Measurements from ENCODE around the gene OPA3. TPM values are rescaled to one million over a fixed set of nuclear protein-coding genes. Genes with fewer than 3 reads are reported as not detected.

OPA3 gene
- total RNA-seq, 1 experiment from 2014 or later: 10.1 TPM

- Mint-ChIP-seq H3K27ac (no peak overlapping the region), H3K36me3 (no peaks in the 10 kb centered on the region), H3K4me3 (no peak overlapping the region), H3K4me1 (peaks cover 10% of the 10 kb centered on the region), H3K9me3 (no peaks in the 10 kb centered on the region), H3K27me3 (ENCODE audit: low read depth) (peaks cover 44% of the 10 kb centered on the region)
- POLR2A ChIA-PET: no interaction called here
- DNase-seq (ENCODE audit: low spot score) (no peak), ATAC-seq (no peak)
- TF ChIP-seq ZNF532 (CRISPR knock-in tag; IDR thresholded peaks at IDR 0.05; ENCODE audit: borderline replicate concordance) (no peak), ZNF396 (CRISPR knock-in tag; IDR thresholded peaks at IDR 0.05; ENCODE audit: borderline replicate concordance) (no peak), NR3C1 (CRISPR knock-in tag; conservative IDR thresholded peaks at IDR 0.05; ENCODE audit: low read depth) (no peak), USF1 (CRISPR knock-in tag; IDR thresholded peaks at IDR 0.05) (no peak), RELA (CRISPR knock-in tag; IDR thresholded peaks at IDR 0.05; ENCODE audit: borderline replicate concordance) (no peak), TP53 (CRISPR knock-in tag; IDR thresholded peaks at IDR 0.05) (no peak)
- CTCF ChIA-PET: no interaction called here
Observed at GRCh38 chr19:45587873-45588272, 3.3 kb upstream of the OPA3 start.

GRCh38 chr19:45585158-45585577 is 566 bp upstream of the OPA3 start:
- ATAC-seq (no peak), DNase-seq (ENCODE audit: low spot score) (no peak)
- peak overlapping the region; percentile 95 for H3K27ac Mint-ChIP-seq
- peaks cover 17% of the 10 kb centered on the region for H3K4me1 Mint-ChIP-seq
- POLR2A ChIA-PET: interaction anchor here (1.5 kb wide), 1 partner anchor 85 kb away, joined by 5 read pairs; no protein-coding TSS in a partner anchor
- H3K4me3 Mint-ChIP-seq: peak overlapping the region; percentile 91
- CTCF ChIA-PET: interaction anchor here (1.1 to 1.9 kb wide), 7 partner anchors 22 to 185 kb away, joined by 3 to 16 read pairs (median 4); partner anchors contain the start of gene SIX5
- H3K27me3 Mint-ChIP-seq (ENCODE audit: low read depth): peaks cover 17% of the 10 kb centered on the region
- H3K9me3 Mint-ChIP-seq: no peaks in the 10 kb centered on the region
- H3K36me3 Mint-ChIP-seq: no peaks in the 10 kb centered on the region
- TF ChIP-seq ATF2 (CRISPR knock-in tag; IDR thresholded peaks at IDR 0.05; ENCODE audit: borderline replicate concordance, low read depth) (no peak), HMGXB4 (CRISPR knock-in tag; IDR thresholded peaks at IDR 0.05) (no peak), USF2 (CRISPR knock-in tag; IDR thresholded peaks at IDR 0.05) (no peak), ZNF219 (CRISPR knock-in tag; IDR thresholded peaks at IDR 0.05; ENCODE audit: borderline replicate concordance) (no peak), ETV6 (CRISPR knock-in tag; IDR thresholded peaks at IDR 0.05) (no peak), ZBTB21 (CRISPR knock-in tag; IDR thresholded peaks at IDR 0.05; ENCODE audit: borderline replicate concordance) (no peak), MXD4 (CRISPR knock-in tag; IDR thresholded peaks at IDR 0.05; ENCODE audit: borderline replicate concordance) (no peak), CREM (CRISPR knock-in tag; IDR thresholded peaks at IDR 0.05) (no peak), GTF2I (CRISPR knock-in tag; conservative IDR thresholded peaks at IDR 0.05) (no peak), NFYB (CRISPR knock-in tag; conservative IDR thresholded peaks at IDR 0.05; ENCODE audit: low read depth) (no peak), HMGA2 (CRISPR knock-in tag; IDR thresholded peaks at IDR 0.05) (no peak), CDX4 (CRISPR knock-in tag; IDR thresholded peaks at IDR 0.05; ENCODE audit: borderline replicate concordance) (no peak), ERG (CRISPR knock-in tag; IDR thresholded peaks at IDR 0.05) (no peak), E2F4 (CRISPR knock-in tag; IDR thresholded peaks at IDR 0.05; ENCODE audit: borderline replicate concordance, low read depth) (no peak), RELA (CRISPR knock-in tag; IDR thresholded peaks at IDR 0.05; ENCODE audit: borderline replicate concordance) (no peak), ZNF416 (CRISPR knock-in tag; IDR thresholded peaks at IDR 0.05) (no peak), IRF2 (CRISPR knock-in tag; IDR thresholded peaks at IDR 0.05; ENCODE audit: borderline replicate concordance, low read depth) (no peak)

All from WTC11 (cell line).